ENCODE results near the gene GALNT12. TPM values are rescaled to one million over a fixed set of nuclear protein-coding genes. Genes with fewer than 3 reads are reported as not detected.
A peak's percentile ranks its signal among the peaks of the same experiment; 100 is the strongest.

The GALNT12 gene
- total RNA-seq, 4 donors from 2014 or later = 0.55 to 1.6 (median 1.1) TPM

DNA sequence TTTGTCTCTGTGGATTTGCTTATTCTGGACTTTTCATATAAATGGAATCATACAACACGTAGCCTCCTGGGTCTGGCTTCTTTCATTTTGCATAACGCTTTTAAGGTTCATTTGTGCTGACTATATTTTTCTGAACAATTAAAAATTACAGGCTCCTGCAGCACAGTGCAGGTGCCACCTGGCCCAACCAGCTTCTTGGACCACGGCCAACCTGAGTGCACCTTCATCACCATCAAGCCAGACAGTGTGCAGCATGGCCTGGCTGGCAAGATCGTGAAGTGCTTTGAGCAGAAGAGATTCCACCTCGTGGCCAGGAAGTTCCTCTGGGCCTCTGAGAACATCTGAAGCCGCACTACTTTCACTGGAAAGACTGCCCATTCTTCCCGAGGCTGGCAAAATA is 82.8 kb downstream of the GALNT12 start:
- Histone ChIP-seq H3K9me3 (no peaks in the 10 kb centered on the region), H3K4me1 (peaks cover 0 to 17% of the 10 kb centered on the region in 2 donors), H3K36me3 (no peaks in the 10 kb centered on the region), H3K27ac (no peak overlapping the region), H3K4me3 (no peak overlapping the region), H3K27me3 (no peaks in the 10 kb centered on the region)
- DNase-seq (no peak), ATAC-seq (no peak)
- in situ Hi-C loops (cut with MboI; ENCODE audit: low sequenced_read_pairs in 4 of 4) (no loop called here), intact Hi-C loops (cut with DNase I; ENCODE audit: low total_unique reads) (no loop called here)
- TF ChIP-seq POLR2A (IDR thresholded peaks at IDR 0.05) = no peak
- TF ChIP-seq, protein P1, sequence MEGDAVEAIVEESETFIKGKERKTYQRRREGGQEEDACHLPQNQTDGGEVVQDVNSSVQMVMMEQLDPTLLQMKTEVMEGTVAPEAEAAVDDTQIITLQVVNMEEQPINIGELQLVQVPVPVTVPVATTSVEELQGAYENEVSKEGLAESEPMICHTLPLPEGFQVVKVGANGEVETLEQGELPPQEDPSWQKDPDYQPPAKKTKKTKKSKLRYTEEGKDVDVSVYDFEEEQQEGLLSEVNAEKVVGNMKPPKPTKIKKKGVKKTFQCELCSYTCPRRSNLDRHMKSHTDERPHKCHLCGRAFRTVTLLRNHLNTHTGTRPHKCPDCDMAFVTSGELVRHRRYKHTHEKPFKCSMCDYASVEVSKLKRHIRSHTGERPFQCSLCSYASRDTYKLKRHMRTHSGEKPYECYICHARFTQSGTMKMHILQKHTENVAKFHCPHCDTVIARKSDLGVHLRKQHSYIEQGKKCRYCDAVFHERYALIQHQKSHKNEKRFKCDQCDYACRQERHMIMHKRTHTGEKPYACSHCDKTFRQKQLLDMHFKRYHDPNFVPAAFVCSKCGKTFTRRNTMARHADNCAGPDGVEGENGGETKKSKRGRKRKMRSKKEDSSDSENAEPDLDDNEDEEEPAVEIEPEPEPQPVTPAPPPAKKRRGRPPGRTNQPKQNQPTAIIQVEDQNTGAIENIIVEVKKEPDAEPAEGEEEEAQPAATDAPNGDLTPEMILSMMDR (IDR thresholded peaks at IDR 0.05 in 4 of 5, conservative IDR thresholded peaks at IDR 0.05 in 1 of 5) = no peak

DNA sequence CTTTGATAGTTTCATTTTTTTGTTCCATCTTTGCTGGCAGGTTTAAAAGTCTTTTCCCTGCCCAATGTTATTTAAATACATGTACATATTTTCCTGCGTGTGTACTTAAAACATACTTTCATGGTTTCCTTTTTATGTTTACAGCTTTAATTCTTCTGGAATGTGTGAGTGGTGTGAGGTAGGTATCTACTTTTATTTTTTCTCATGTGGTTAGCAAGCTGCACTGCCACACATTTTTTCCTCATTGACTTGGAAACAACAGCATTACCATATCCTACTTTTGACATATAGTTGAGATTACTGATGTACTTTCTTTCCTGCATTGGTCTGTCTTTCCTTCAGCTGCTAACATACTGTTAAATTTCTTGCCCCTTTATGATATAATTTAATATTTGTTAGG is 84.8 kb downstream of the GALNT12 start:
- intact Hi-C loops (cut with DNase I; ENCODE audit: low total_unique reads) (no loop called here), in situ Hi-C loops (cut with MboI; ENCODE audit: low sequenced_read_pairs in 4 of 4) (no loop called here)
- no peak overlapping the region for H3K27ac ChIP-seq
- ATAC-seq (no peak), DNase-seq (no peak)
- H3K36me3 ChIP-seq = no peaks in the 10 kb centered on the region
- no peaks in the 10 kb centered on the region for H3K27me3 ChIP-seq
- no peaks in the 10 kb centered on the region for H3K9me3 ChIP-seq
- peaks cover 0 to 13% of the 10 kb centered on the region in 2 donors for H3K4me1 ChIP-seq
- TF ChIP-seq, protein P1 (IDR thresholded peaks at IDR 0.05 in 4 of 5, conservative IDR thresholded peaks at IDR 0.05 in 1 of 5) = no peak
- no peak overlapping the region for H3K4me3 ChIP-seq

DNA sequence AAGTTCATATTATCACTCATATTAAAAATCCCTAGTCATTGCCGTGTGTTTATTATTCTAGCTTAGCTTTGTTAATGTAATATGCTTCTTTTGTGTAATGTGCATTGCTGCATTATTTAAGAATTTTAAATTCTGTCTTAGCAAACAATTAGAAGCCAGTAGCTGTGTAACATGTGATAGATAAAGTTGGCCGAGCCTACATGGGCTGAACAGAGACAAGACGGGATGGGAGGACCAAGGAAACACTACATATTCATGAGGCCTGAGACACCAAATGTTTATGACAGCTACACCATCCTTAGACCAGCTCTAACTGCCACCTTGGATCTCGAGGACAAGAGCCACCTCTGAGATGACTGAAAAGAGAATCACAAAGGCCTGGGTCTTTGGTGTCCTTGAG is 85.2 kb downstream of the GALNT12 start:
- H3K36me3 ChIP-seq = no peaks in the 10 kb centered on the region
- intact Hi-C loops (cut with DNase I; ENCODE audit: low total_unique reads) = no loop called here
- ATAC-seq = no peak
- H3K27me3 ChIP-seq = no peaks in the 10 kb centered on the region
- H3K4me3 ChIP-seq = no peak overlapping the region
- in situ Hi-C loops (cut with MboI; ENCODE audit: low sequenced_read_pairs in 4 of 4) = no loop called here
- peaks cover 0 to 11% of the 10 kb centered on the region in 2 donors for H3K4me1 ChIP-seq
- no peak overlapping the region for H3K27ac ChIP-seq
- H3K9me3 ChIP-seq = no peaks in the 10 kb centered on the region
- no peak for TF ChIP-seq POLR2A (IDR thresholded peaks at IDR 0.05)
- TF ChIP-seq, protein P1 (IDR thresholded peaks at IDR 0.05 in 4 of 5, conservative IDR thresholded peaks at IDR 0.05 in 1 of 5) = no peak
- DNase-seq = no peak

DNA sequence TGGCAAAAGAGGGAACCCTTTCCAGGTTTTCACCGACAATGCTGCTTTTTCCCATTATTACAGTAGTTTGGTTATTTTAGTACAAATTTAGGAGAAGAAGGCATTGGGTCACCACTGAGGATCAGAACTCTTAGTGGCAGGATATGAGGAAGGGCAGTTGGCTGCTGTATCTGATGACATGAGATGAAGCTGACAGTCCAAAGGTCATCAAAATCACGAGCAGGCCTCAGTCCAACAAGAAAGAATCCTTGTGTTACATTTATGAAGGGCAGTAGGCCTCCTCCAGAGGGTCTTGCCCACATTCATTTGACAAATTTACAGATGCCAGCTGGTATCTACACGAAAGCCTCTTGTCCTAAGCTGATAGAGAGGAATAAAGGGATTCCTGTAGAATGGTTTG is 86.7 kb downstream of the GALNT12 start:
- H3K27ac ChIP-seq = no peak overlapping the region
- ATAC-seq = no peak
- intact Hi-C loops (cut with DNase I; ENCODE audit: low total_unique reads) (no loop called here), in situ Hi-C loops (cut with MboI; ENCODE audit: low sequenced_read_pairs in 4 of 4) (no loop called here)
- TF ChIP-seq, protein P1 (IDR thresholded peaks at IDR 0.05 in 4 of 5, conservative IDR thresholded peaks at IDR 0.05 in 1 of 5) = no peak
- TF ChIP-seq POLR2A (IDR thresholded peaks at IDR 0.05) = no peak
- no peaks in the 10 kb centered on the region for H3K36me3 ChIP-seq
- no peaks in the 10 kb centered on the region for H3K9me3 ChIP-seq
- H3K4me1 ChIP-seq = peaks cover 0 to 3% of the 10 kb centered on the region in 2 donors
- H3K4me3 ChIP-seq = no peak overlapping the region
- H3K27me3 ChIP-seq = no peaks in the 10 kb centered on the region
- DNase-seq = no peak

DNA sequence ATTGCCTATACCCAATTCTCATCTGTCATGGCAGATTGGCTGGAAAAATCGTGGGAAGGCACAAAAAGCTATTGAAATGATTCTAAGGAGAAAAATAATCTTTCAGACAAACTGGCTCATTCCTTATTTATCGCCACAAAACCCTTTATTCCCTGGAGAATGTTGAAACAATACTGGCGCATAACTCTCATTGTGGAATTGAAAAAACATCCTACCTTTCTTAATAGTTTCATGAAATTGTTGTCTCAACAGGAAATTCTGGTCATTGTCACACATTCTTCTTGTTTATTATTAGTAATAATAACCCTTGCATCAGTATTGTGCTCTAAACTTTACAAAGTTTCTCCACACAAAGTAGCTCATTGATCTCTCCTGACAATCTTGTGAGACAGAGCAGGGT is 87.3 kb downstream of the GALNT12 start:
- no peaks in the 10 kb centered on the region for H3K4me1 ChIP-seq
- H3K27ac ChIP-seq = peak overlapping the region in 1 of 4 donors; percentile 21
- intact Hi-C loops (cut with DNase I; ENCODE audit: low total_unique reads) (no loop called here), in situ Hi-C loops (cut with MboI; ENCODE audit: low sequenced_read_pairs in 4 of 4) (loop anchor here in 1 of 4 donors (5.0 kb wide), 1 partner anchor 53 kb away; no protein-coding TSS in a partner anchor)
- DNase-seq (no peak), ATAC-seq (no peak)
- no peaks in the 10 kb centered on the region for H3K27me3 ChIP-seq
- no peak overlapping the region for H3K4me3 ChIP-seq
- no peaks in the 10 kb centered on the region for H3K9me3 ChIP-seq
- TF ChIP-seq, protein P1 (IDR thresholded peaks at IDR 0.05 in 4 of 5, conservative IDR thresholded peaks at IDR 0.05 in 1 of 5) = no peak
- TF ChIP-seq POLR2A (IDR thresholded peaks at IDR 0.05) = no peak
- H3K36me3 ChIP-seq = no peaks in the 10 kb centered on the region

Measured in gastrocnemius medialis (tissue), 4 donors.